GM19099 (cell line): Measurements from ENCODE around the gene PPP6R3.

ENCODE experiments used
- POLR2A ChIP-seq: IDR thresholded peaks from 3 replicates; pipeline ENCODE4 v1.6.1; 2011; ENCODE audit warnings: low read depth; ENCODE audit not compliant: insufficient read length; ENCODE audit errors: extremely low read depth

Gene PPP6R3

GRCh38 chr11:68652683-68653156 lies 192.2 kb downstream of the PPP6R3 start:
- TF ChIP-seq POLR2A = no peak

- no peak for TF ChIP-seq POLR2A
Measured at GRCh38 chr11:68653486-68654430, 193.2 kb downstream of the PPP6R3 start.

GRCh38 chr11:68654978-68655377 lies 194.4 kb downstream of the PPP6R3 start:
- no peak for TF ChIP-seq POLR2A

GRCh38 chr11:68655406-68655805 lies 194.9 kb downstream of the PPP6R3 start:
- TF ChIP-seq POLR2A = no peak

GRCh38 chr11:68655806-68656205 lies 195.3 kb downstream of the PPP6R3 start:
- TF ChIP-seq POLR2A = no peak

- TF ChIP-seq POLR2A = no peak
Measured at GRCh38 chr11:68657021-68657780, 196.6 kb downstream of the PPP6R3 start.

- TF ChIP-seq POLR2A = no peak
Measured at GRCh38 chr11:68658097-68658496, 197.5 kb downstream of the PPP6R3 start.

GRCh38 chr11:68658661-68659060 lies 198.1 kb downstream of the PPP6R3 start:
- no peak for TF ChIP-seq POLR2A

- TF ChIP-seq POLR2A = no peak
Measured at GRCh38 chr11:68659158-68659921, 198.8 kb downstream of the PPP6R3 start.

GRCh38 chr11:68660066-68660810 lies 199.7 kb downstream of the PPP6R3 start:
- TF ChIP-seq POLR2A = no peak

- TF ChIP-seq POLR2A = no peak
Measured at GRCh38 chr11:68661014-68661413, 200.5 kb downstream of the PPP6R3 start.

GRCh38 chr11:68661697-68662603 lies 201.4 kb downstream of the PPP6R3 start:
- TF ChIP-seq POLR2A = no peak

- TF ChIP-seq POLR2A = no peak
Measured at GRCh38 chr11:68663482-68664010, 203.0 kb downstream of the PPP6R3 start.
